ENCODE results near the gene ALX4.

The ALX4 gene

DNA sequence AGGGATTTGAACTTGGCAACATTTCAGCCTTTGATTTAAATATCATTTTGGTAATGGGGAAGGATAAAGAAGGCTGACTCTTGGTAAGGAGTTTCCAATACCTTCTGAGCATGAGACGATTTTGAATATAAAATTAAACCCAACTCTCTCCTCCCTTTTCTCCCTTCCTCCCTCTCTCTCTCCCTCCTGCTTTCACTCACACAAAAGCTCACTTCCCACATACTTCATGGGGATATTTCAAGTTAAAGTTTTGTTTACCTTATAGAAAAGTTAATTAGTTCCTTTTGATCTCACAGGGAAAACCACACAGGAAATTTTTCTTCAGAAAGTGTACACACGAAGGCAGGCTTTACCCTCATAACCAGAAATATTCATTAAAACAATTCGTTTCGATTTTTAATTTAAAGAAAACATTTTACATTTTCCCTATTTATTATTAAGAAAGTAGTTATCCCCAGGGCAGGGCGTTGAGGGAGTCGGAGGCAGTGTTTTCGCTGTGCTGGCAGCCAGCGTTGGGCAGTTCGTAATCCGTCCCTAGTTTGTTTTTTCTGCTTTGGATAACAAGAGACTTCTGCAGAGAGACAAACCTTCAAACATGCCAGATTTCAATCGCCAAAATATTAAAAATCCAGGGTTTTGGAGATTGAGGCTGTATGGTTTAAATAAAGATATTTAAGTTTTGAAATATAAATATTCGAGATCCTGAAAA is 25.3 kb upstream of the ALX4 start:
- DNase-seq, result no peak

DNA sequence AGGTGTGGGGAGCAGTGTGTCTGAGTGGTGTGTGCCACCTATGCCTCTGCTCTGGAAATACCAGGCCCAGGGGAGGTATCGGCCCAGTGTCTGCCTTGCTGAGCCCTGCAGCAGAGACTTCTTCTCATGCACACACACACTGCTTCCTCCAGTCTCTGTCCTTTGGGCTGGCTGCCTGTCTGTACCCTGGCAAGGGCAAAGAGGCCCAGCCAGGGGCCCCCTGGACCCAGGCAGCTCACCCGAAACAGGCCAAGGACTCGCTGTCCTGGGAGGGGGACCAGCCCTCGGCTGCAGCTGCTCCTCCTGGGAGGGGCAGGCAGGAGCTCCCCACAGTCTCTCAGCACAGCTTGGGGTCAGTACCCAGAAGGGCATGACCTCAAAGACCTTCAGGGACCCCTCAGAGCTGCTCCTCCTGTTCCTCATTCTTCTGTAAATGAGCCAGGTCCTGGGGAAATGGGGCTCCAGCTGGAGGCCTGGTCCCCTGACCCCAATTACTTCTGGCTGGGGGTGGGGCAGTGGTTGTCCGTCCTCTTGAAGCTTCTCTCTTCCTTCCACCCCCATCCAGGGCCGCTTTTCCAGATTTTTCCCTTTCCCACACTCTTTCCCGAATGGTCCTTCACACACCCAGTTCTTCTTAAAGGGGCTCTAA is 24.5 kb upstream of the ALX4 start:
- no peak for DNase-seq

DNA sequence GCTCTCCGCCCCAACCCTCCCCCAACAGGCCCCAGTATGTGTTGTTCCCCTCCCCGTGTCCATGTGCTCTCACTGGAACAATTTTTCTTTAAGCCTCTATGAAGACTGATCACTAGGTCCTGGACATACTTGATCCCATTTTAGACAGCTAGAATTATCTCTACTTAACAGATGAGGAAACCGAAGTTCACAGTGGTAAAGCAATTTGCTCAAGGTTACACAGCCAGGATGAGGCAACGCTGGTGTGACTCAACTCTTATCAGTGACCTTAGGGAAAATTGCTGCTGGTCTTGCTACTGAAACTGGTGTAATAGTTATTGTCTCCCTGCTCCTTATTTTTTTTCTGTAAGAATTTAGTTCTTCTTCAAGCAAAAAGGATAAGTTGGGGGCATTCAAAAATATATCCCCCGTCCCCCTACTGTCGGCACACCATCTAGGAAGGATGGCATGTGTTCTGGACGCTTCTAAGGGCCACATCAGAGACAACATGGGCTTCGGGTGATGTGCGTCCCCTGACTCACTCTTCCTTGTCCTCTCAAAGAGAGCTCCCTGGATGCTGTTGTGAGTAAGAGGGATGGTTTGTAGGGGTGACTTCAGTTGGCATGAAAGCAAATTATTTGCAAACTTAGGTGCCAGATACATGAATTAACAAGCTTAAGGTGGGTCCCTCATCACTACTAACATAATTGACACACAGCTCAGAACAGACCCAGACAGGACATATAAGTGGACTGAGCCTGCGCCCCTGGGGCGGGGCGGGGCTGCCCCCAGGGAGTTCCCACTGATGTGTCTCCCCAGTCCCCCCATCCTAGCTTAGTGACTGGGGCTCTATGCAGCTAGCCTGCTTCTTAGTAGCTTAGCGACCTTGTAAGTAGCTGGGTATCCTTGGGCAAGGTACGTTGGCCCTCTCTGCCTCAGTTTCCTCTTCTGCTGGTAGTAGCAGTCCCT is 23.6 kb upstream of the ALX4 start:
- no peak for DNase-seq

DNA sequence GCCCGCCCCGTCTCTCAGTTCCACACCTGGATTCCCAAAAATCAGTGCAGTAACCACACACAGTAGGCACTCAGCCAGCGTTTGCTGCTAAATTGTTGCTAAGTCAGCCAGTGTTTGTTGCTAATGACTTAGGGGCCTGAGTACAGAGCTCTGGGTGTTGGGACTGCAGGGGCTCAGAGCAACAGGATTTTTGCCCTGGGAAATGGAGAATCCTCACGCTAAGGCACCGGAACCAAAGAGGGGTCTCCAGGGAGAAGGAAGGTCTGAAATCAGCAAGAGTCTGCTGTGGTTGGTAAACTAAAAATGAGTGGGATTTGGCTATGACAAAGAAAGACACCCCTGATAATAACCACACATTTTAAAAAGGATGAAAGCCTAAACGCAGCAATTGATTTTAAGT is 22.7 kb upstream of the ALX4 start:
- DNase-seq, result no peak

DNA sequence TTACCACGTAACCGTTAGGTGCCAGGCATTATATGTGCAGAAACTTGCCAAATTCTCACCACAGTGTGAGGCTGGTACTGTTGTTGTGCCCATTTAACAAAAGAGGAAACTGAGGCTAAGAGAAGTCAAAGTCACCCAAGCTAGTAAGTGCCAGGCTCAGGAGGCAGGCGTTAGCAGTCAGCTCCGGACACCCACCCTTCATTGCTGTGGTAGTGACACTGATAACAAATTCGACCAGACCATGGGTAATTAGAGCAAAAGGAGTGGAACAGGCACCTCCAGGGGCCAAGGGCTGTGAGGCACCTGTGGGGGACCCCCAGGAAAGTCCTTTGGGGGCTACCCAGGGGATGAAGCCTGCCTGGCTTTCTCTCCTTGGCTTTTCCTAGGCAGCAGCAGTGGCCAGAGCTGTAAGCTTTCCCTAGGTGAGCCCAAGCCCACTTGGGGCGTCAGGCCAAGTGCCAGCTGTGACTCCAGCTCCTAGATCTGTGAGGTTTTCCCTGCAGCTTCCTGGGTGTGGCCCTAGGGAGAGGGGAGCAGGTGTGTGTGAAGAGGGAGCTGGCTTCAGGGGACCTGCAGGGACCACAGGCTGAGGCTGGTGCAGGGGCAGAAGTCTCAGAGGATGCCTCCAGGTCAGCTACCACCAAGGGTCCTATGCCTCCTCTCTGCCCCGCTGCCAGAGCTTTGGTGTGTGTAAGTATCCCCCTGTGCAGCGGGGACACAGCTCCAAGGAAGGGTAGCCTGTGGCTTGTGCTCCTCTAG is 19.7 kb upstream of the ALX4 start:
- DNase-seq, result peak; percentile 65

- peak; percentile 27 for DNase-seq
Measured at GRCh38 chr11:44328138-44328660, 18.3 kb upstream of the ALX4 start.

- no peak for DNase-seq
Measured at GRCh38 chr11:44327730-44328129, 17.8 kb upstream of the ALX4 start.

DNA sequence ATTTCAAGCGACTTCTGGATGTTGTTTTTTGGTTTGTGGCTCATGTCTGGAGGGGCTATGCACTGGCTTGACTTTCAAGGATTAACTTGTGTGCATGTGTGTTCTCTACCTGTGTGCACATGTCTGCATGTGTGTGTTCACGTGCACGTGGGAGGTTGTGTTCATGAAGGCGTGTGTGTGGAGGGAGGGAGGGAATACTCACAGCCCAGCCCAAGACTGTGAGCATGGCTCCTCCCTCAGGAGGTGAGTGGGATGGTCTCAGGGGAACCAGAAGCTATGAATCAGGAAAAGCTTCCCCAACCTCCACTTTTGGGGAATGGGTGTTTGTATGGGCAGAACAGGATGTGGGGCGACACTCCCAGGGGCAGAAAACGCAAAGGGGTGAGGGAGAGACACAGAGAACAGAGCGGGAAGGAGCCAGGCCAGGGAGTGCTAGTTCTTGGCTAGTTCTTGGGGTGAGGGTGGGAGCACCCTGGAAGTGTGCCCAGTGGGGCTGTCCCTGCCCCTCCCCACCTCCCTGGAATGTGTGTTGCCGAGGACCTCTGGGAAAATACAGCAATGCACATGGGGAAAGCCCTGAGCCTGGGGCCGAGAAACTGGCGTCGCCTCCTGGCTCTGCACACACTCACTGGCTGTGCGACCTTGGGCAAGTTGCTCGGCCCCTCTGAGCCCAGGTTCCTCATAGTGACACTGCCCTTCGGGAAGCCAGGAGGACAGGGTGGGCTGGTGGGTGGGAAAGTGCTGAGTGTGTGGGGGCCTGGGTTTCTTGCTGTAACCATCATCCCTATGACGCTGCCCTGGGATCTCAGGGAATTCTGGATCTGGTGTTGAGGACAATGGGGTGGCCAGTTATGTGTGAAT is 16.9 kb upstream of the ALX4 start:
- no peak for DNase-seq

DNA sequence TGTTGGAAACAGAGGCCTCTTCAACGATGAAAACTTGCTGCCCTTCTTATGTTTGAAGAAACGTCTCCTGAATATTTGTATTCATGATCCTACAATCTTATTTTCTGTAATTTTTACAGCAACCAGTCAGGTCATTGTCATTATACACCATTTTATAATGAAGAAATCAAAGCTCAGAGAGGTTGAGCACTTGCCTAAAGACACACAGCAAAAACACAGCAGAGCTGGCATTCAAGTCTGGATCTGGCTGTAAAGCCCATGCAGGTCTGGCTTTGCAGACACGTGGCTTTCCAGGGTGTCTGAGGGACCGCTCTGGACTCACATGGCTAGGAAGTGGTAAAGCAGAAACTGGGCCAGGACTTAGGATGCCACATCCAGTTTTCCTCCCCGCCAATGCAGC is 15.8 kb upstream of the ALX4 start:
- no peak for DNase-seq

- DNase-seq, result peak; percentile 86
Measured at GRCh38 chr11:44324749-44325525, 15.0 kb upstream of the ALX4 start.

DNA sequence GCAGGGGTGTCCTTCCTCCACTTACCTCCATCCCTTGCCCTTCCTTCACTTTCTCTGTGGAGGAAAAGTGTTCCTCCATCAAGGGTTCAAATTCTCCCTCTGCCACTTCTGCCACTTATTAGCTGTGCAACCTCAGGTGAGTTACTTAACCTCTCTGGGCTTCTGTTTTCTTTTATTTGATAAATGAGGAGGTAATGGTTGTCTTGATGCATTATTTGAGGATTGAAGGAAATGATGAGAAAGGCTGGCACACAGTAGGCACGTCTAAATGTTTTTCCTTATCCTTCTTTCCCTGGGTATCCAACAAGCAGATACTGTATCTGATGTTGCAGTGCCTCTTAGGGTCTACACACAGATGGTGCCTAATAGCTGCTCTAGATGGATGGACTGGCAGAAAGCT is 14.3 kb upstream of the ALX4 start:
- no peak for DNase-seq

GRCh38 chr11:44322243-44322642 is 12.3 kb upstream of the ALX4 start:
- DNase-seq, result no peak

DNA sequence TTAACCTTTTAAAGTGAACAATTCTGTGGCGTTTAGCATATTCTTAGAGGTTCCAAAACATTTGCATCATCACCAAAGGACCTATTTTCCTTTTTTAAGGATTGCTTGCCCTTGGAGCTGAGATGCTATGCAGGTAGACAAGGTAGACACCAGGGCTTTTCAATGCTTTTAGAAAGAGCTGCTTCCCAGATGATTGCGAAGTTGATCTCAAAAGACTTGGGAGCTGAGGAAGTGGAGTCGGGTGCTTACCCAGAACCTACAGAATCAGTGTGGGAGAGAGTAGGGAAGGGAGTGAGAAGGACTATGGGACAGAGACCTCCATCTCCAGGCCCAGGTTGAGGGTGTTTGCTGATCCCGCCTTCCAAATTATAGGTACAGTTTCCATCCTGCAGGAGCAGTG is 11.1 kb upstream of the ALX4 start:
- DNase-seq, result no peak

DNA sequence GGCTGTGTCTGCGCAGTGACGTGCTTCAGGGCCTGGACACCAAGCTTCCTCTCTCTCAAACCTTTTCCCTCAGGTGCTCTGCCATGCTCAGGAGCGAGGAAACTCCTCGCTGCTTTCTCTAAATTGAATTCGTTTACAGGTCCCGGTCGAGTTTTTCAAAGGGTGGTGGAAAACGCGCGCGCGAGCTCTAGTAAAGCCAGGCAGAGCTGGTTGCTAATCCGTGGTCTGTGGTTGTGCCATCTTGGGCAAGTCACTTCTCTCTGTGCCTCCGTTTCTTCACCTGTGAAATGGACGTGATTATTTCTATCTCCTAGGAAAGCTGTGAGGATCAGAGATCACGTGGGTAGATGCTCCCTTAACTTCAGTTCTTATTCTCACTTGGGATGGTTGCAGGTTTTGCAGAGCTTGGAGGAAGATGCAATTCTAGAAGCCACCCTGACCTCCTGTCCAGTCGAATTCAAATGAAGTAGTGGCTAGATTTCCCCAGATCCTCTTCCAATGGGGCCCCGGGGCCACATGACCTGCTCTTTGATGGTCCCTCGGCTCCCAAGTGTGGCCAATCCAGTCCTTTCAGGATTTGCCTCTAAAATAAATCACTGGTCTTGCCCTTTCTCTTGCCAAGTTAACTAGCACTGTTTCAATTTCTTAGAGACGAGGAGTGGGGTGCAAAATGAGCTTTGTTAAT is 10.5 kb upstream of the ALX4 start:
- DNase-seq, result no peak

GRCh38 chr11:44319552-44320288 is 9.8 kb upstream of the ALX4 start:
- DNase-seq, result no peak

DNA sequence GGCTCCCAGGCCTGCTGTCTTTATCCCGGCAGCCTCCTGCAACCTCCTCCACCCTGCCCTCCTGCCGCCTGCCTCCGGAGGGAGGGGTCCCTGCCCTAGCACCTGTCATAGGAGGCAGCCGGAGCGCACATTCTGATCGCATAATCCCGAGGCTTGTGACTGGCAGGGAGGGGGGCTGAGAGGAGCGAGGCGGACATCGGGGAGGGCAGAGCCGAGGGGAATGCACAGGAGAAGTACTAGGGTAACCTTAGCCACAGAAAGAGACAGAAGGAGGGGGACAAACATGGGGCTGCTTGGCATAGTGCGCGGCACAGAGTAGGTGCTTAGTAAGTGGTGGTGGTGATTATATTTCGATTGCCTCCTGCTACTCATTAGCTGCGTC is 9.2 kb upstream of the ALX4 start:
- no peak for DNase-seq

GRCh38 chr11:44318369-44318768 is 8.4 kb upstream of the ALX4 start:
- DNase-seq, result no peak

GRCh38 chr11:44316659-44317240 is 6.8 kb upstream of the ALX4 start:
- DNase-seq, result no peak
